Esophagus muscularis mucosa (tissue), 4 donors: ENCODE data around the gene TBPL2.

Experiments used
- CTCF ChIP-seq, 3 experiments: fragments of 200-600 bp in 2 of 3; fragments of 450-650 bp in 1 of 3; sonication (generic) in 2 of 3; IDR thresholded peaks; one replicate each; pipeline ENCODE4 v1.5.1; 2017 to 2019; ENCODE audit warnings: antibody characterized with exemption in 3 of 3, mild to moderate bottlenecking in 2 of 3, moderate library complexity in 1 of 3
- EP300 ChIP-seq: sonication (generic); formaldehyde crosslinking; IDR thresholded peaks from one replicate; pipeline ENCODE4 v1.6.1; 2017; ENCODE audit warnings: antibody characterized with exemption
- POLR2A ChIP-seq: fragments of 450-650 bp; IDR thresholded peaks from one replicate; pipeline ENCODE4 v1.6.1; 2017; ENCODE audit warnings: antibody characterized with exemption, moderate library complexity, mild to moderate bottlenecking, low read depth
- POLR2AphosphoS5 ChIP-seq, 2 donors: sonication (generic); formaldehyde crosslinking; IDR thresholded peaks; one replicate each; pipeline ENCODE4 v1.6.1; 2017; ENCODE audit warnings: antibody characterized with exemption in 2 of 2

GRCh38 chr14:55370883-55371455 lies 69.4 kb downstream of the TBPL2 start:
- TF ChIP-seq CTCF (IDR thresholded peaks at IDR 0.05) (no peak), POLR2A (no peak), POLR2AphosphoS5 (IDR thresholded peaks at IDR 0.05) (no peak), EP300 (no peak)
